Renal cortex interstitium (tissue), 11 donors: ENCODE measurements around the gene FGF14. TPM values are rescaled to one million over a fixed set of nuclear protein-coding genes. Genes with fewer than 3 reads are reported as not detected.

Source experiments
- DNase-seq, 11 donors: peaks; one replicate each; pipeline ENCODE4 v3.0.0-alpha.2; 2013; ENCODE audit warnings: low read depth in 9 of 11, low spot score in 4 of 11; ENCODE audit errors: extremely low read depth in 1 of 11
- polyA plus RNA-seq, 3 donors: library from polyadenylated mRNA; unstranded; fragments of 120-200 nt; gene quantifications; one replicate each; pipeline ENCODE4 v1.2.1, GENCODE V29; 2013; ENCODE audit not compliant: insufficient read length in 3 of 3

FGF14 gene
- polyA plus RNA-seq, 3 donors, result 0.56 to 1.1 (median 0.86) TPM

DNA sequence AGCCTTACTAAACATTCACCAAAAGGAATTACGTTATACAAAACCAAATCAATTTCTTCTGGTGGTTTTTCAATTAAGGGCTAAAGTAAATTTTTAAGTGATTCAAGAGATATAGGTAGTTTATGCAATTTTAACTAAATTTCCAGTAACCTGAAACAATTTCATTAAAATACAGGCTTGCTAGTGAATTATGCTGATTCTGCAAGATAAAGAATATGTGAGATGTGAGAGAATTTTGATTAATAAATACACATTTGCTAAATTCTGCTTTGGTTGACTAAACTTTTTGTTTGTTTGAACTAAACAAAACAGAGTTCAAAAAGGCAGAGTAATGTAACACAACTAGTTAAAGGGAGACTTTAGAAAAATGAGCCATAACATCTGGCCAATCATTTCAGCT, 27.1 kb downstream of the FGF14 start:
- no peak for DNase-seq

GRCh38 chr13:102374233-102374632, 27.6 kb downstream of the FGF14 start:
- DNase-seq, result no peak

- DNase-seq, result no peak
Measured at GRCh38 chr13:102373221-102373620, 28.6 kb downstream of the FGF14 start.

GRCh38 chr13:102369302-102369701, 32.5 kb downstream of the FGF14 start:
- no peak for DNase-seq

GRCh38 chr13:102367836-102368235, 34.0 kb downstream of the FGF14 start:
- no peak for DNase-seq

DNA sequence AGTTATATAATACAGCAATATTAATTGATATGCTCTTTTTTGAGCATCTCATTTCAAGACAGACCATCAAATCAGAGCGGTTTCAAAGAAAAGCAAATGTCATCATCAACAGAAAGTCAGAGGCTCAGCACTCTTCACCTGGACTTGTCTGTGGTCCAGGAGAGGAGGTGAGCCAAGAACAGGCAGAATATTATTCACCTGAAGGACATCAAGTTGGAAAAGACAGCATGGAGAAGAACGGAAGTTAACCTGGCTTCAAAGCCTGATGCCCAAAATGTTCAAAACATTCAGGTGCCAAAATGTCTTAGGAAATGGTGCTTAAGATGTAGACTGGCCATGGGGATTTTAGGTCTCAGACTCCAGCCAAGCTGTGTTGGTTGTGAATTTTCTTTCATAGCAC, 40.7 kb downstream of the FGF14 start:
- no peak for DNase-seq

GRCh38 chr13:102359264-102359663, 42.6 kb downstream of the FGF14 start:
- no peak for DNase-seq

- DNase-seq, result no peak
Measured at GRCh38 chr13:102355251-102355650, 46.6 kb downstream of the FGF14 start.

DNA sequence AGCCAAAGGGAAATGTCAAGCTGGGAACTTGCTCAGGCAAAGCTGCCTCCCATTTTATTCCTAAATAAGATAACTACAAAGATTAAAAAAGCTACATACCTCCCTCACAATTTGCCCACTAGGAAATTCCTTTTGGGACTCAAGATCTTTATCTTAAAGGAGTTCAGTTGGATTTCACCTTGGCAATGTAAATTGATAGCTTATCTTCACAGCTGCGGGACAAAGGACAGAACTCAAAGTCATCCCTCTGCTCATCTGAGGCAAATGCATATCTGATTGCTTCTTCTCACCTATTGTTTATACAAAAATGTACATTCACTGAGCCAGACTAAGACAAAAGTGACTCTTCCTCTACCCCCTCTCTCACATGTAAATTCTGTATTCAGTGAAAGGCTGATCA, 47.8 kb downstream of the FGF14 start:
- DNase-seq, result no peak

- no peak for DNase-seq
Measured at GRCh38 chr13:102351521-102351920, 50.3 kb downstream of the FGF14 start.

DNA sequence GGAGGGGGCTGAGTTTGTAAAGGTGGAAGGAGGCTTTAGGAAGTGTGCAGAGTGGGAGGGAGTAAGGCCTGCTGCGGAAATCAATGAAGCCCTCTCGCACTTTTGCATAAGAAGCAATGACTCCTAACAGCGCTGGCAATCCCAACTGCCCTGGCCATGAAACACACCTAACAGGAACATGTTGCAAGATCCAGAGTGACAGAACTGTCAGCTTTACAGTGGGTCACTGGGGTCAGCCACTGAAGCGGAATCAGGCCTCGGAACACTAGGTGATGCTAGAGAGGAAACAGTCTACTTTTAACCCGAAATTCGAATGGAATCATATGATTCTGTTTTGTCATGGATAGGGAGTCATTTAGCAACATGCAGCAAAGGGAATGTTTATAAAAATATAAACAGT, 54.4 kb downstream of the FGF14 start:
- DNase-seq, result no peak

DNA sequence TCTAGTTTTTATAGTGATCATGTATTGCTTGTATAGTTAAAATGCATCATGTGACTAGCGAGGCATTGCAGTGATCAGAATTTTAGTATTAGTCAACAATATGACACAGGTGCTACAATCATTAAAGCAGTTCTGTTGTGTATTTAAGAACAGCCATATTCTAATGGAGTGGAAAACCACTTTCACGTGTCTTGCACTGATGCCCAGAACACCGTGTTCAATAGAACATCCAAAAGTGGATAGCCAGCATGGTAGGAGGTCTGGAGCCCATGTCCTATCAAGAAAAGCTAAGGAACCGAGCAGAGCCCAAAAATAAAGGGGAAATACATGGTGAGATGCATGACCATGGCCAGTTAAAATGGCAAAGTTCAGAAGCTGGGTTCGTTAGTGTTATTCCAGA, 55.1 kb downstream of the FGF14 start:
- DNase-seq, result no peak

DNA sequence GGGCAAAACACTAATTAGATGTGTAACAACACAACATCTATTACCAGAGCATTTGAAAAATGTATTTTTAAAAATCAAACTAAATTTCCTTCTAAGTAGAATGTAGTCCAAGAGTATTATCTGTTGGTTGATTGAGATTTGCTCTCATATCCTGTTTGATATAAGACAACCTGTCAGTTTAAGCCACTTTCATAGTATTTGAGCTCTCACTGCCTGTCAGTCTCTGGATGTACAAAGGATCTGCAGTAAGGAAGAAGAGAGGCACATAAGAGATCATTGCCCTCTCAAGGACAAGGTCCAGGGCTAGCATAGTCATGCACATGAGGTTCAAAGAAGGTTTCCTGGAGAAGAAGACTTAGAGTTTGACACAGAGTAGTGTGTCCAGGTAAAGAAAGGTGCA, 57.4 kb downstream of the FGF14 start:
- DNase-seq, result no peak

DNA sequence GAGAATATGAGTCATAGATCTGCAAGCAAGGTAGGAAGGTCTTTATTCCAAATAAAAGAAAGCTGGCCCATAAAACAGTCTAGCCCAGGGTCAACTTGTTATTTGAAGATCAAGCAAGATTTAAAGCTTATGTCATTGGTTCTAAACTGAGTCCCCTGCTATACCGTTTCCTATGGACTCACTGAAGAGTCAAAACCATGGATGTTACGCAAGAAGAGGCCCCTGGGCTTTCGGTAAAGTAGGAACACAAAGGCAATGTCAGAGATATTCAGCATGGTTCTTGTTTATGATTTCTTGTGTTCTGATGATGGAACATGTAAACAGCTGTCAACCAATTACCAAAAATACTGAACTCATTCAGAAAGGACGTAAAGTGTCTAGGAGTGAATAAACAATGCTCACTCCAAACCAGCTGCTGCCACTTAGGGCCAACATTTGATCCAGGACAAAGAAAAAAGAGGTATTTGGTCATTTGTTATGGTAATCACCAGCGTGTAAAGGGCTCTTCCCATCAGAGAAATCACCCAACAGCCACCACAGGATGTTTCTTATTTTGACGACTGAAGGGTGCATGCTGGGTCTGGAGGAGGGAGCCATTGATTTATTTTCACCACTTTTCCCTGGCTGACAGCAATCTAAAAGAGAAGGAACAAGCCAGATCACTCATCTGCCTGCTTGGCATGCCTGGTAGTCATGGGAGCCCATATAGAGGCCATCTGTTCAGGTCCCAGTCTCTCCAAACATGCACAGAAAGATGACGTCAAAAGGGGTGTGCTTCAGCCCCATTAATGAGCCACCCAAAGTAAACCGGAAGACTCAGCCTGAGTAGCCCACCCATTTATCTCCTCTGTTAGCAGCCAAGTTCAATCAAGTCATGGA, 68.3 kb downstream of the FGF14 start:
- DNase-seq, result no peak

DNA sequence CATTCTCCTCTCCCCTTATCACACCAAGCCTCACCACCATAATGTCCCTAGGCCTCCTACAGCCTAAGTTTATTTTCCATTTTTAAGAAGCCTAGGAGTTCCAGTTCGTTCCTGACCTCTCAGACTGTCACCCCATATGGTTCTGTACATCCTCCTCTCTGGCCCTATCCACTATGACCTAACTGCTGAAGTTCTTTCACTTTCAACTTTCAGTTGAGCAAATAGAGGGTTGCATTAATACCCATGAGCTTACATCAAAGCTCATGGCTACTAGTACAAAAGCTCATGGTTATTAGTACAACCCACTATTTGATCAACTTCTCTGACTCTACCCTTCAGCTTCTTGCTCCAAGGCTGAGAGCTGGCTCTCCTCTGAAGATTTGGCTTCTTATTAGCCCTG, 72.9 kb downstream of the FGF14 start:
- DNase-seq, result no peak

- no peak for DNase-seq
Measured at GRCh38 chr13:102327119-102327617, 74.7 kb downstream of the FGF14 start.

GRCh38 chr13:102326381-102327118, 75.3 kb downstream of the FGF14 start:
- no peak for DNase-seq

GRCh38 chr13:102325321-102325720, 76.5 kb downstream of the FGF14 start:
- no peak for DNase-seq

GRCh38 chr13:102323505-102323904, 78.3 kb downstream of the FGF14 start:
- no peak for DNase-seq

GRCh38 chr13:102323012-102323411, 78.8 kb downstream of the FGF14 start:
- DNase-seq, result no peak
